Activated CD8-positive, alpha-beta memory T cell treated with anti-CD3 and anti-CD28 coated beads for 24 hours (primary cell): ENCODE results near the gene FBLIM1.
"Not testable (repeated sequence)": the region's sequence is repeated elsewhere in the genome, so short reads cannot be mapped to it uniquely, and the experiment has no call there.

Experiments
- DNase-seq: peaks from one replicate; pipeline ENCODE4 v3.0.0-alpha.2; 2020

Gene FBLIM1

DNA sequence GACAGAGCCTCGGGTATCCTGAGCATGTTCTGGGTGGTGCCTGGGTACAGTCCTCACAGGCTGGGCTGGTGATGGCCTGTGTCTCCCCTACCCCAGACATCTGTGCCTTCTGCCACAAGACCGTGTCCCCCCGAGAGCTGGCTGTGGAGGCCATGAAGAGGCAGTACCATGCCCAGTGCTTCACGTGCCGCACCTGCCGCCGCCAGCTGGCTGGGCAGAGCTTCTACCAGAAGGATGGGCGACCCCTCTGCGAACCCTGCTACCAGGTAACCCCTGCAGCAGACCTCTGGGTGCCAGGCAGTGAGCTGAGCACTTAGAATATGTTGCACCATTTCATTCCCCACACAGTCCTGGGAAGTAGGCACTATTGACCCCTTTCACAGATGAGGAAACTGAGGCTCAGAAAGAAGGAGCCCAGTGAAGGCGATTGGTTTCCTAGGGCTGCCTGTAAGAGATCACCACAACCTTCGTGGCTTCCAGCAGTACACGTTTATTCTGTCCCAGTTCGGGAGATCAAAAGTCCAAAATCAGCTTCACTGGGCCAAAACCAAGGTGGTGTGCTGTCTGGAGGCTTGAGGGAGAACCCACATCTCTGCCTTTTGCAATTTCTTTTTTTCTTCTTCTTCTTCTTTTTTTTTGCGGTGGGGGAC, 11.8 kb downstream of the FBLIM1 start:
- no peak for DNase-seq

DNA sequence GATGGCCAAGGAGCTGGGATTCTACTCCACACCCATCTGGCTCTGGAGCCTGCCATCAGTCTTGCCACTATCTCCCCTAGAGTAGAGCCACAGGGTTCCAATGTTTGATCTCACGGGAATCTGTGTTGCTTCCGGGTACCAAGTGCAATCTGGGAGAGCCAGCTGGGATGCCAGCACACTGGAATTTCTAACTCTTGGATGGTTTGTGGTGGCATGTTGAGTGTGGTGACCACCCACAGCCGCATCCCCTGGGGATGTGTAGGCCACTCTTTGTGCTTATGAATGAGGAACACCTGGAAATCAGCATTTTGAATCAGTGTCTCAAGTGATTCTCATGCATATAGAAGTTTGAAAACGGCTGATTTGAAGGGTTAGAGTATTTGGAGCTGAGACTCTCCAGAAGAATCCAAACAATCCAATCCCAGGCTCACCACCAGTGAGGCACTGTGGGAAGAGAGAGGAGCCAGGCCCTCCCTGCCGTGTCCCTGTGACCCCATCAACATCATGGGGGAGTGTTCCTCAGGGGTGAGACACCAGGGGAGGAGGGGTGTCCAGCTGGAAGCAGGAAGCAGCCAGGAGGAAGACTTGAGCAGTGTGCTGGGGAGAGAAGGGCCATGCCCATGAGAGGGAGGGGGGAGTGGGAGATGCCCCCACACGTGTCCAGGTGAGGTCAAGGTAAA, 13.4 kb downstream of the FBLIM1 start:
- no peak for DNase-seq

DNA sequence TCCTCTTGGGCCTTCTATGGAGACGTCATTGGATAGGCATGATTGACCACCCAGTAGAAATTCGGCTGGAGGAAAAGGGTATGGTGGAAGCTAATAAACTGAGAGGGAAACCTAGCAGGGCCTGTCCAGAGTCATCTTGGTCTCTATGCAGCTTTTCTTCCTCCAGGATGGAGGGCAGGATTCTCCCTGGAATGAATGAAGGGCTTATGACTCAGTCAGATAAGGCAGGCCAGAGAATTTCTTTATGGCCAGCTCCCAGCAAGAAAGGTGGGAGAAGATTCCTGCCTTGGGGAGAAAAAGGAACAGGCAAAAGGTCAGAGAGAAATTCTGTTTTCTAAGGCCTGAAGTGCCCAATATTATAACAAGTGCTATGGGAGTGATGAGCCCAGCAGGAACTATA, 17.1 kb downstream of the FBLIM1 start:
- no peak for DNase-seq

GRCh38 chr1:15777909-15778707, 19.5 kb downstream of the FBLIM1 start:
- no peak for DNase-seq

- no peak for DNase-seq
These were observed 27.1 kb downstream of the FBLIM1 start for GRCh38 chr1:15785683-15786082.

DNA sequence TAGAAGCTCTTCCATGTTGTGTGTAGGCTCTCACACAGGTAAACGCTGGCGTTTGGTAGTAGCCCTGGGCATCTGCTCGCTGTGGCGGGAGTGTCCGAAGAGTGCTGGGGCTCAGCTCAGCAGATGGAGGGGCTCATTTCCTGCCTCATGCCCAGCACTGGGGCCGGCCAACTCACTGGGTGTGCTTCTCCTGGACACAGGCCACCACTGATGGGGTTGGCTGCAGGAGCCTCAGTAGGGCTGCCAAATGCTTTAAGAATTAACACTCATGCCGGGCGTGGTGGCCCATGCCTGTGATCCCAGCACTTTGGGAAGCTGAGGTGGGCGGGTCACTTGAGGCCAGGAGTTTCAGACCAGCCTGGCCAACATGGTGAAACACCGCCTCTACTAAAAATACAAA, 28.0 kb downstream of the FBLIM1 start:
- DNase-seq: no peak

GRCh38 chr1:15788624-15789301, 30.2 kb downstream of the FBLIM1 start:
- no peak for DNase-seq

DNA sequence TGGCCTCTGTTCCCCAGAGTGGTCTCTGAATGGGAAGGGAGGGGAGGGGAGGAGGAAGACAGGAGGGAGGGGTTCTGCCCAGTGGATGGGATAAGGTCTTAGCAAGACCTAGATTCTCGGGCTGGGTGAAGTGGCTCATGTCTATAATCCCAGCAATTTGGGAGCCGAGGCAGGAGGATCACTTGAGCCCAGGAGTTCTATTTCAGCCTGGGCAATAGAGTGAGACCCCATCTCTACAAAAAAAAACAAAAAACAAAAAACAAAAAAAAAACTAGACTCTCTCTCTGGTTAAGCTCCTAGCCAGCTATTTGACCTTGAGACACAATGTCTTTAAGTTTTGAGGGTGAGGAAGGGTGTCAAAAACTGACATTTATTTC, 37.5 kb downstream of the FBLIM1 start:
- no peak for DNase-seq

DNA sequence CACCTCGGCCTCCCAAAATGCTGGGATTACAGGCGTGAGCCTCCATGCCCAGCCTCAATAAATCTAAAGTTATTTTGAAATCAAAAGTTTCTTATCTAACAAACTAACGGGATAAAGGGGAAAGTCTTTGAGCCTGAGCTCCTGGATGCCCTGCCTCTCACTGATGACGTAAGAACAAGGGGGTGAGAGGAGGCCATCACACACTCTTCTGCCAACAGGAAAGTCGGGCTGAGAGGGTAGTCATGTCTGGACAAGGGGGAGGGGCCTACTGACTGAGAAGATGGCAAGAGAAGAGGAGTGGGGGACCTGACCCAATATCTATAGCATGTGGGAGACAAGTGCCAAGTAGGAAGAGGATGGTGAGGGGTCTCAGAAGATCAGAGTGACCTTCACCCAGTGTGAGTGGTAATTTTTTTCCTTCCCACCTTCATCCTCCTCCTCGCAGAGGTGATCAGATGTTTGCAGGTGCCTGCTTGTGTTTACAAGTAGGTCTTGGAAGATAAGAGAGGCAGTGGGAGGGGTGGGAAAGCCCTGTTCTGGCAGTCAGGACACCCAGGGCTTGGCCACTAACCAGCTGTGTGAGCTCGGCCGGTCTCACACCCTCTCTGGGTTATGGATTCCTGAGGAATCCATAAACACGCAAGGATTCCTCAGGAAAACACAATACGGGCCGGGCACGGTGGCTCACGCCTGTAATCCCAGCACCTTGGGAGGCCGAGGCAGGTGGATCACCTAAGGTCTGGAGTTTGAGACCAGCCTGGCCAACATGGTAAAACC, 39.2 kb downstream of the FBLIM1 start:
- no peak for DNase-seq

GRCh38 chr1:15799004-15799867, 40.6 kb downstream of the FBLIM1 start:
- DNase-seq: no peak

DNA sequence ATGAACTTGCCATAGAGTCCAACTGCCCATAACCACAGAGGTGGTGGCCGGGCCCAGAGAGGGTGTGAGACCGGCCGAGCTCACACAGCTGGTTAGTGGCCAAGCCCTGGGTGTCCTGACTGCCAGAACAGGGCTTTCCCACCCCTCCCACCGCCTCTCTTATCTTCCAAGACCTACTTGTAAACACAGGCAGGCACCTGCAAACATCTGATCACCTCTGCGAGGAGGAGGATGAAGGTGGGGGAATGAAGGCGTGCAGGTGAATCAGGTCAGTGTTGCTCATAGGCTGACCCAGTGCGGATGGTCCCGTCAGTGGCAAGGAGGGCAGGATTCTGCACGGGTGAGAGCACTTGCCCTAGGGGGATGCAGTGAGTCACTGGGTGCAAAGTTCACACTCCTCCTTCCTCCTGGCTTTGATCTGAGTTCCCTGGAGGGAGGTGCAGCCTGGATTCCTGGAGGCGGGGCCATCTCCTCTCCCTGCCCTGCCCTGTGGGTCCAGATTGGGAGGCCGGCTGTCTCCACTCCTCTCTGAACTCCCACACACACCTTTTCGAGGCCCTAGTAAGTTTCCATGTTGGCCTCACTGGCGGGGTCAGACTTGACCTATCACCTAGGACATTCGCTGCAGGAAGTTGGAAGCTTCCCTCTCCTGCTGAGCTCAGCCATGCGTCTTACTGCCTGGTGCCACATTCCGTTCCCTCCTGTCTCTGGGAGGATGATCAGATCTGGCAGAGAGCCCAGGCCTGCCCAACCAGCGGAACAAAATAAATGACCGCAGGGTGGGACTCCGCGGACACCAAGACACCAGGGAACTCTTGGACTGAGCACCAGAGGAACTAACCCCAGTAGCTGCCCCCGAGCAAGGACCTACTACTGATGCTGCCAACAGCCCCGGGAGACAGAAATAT, 41.6 kb downstream of the FBLIM1 start:
- no peak for DNase-seq

DNA sequence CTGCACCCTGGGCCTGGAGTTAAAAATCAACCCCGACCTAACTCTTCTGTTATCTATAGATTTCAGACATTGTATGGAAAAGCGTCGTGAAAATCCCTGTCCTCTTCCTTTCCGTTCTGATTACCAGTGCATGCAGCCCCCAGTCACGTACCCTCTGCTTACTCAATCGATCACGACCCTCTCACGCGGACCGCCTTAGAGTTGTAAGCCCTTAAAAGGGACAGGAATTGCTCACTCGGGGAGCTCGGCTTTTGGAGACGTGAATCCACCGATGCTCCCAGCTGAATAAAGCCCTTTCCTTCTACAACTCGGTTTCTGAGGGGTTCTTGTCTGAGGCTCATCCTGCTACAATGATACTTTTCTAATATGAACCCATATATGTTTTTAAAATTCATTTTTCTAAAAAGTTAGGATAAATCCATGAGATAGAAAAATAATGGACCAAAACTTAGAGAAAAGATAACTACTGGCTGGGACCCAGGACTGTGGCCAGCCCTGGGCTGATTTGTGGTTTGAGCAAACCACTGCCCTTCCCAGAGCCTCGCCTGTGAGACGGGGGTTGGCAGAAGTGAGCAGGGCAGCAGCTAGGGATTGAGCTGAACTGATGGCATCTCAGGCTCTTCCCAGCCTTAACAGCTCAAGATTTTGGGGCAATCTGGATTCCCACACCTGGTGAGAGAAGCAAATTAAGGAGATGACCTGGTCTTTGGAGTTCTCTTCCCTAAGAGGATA, 43.8 kb downstream of the FBLIM1 start:
- no peak for DNase-seq

DNA sequence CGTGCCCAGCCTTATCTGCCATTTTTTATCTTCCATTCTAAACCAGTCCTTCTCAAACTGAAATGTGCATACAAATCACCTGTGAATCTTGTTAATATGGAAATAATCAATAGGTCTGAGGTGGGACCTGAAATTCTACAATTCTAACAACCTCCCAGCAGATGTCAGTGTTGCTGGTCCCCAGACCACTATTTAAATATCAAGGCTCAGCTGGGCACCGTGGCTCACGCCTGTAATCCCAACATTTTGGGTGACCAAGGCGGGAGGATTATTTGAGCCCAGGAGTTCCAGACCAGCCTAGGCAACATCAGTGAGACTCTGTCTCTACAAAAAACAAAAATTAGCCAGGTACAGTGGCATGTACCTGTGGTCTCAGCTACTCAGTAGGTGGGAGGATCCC, 44.8 kb downstream of the FBLIM1 start:
- no peak for DNase-seq

- no peak for DNase-seq
These were observed 45.5 kb downstream of the FBLIM1 start for GRCh38 chr1:15804060-15804459.

GRCh38 chr1:15807121-15807520, 48.5 kb downstream of the FBLIM1 start:
- DNase-seq: no peak

DNA sequence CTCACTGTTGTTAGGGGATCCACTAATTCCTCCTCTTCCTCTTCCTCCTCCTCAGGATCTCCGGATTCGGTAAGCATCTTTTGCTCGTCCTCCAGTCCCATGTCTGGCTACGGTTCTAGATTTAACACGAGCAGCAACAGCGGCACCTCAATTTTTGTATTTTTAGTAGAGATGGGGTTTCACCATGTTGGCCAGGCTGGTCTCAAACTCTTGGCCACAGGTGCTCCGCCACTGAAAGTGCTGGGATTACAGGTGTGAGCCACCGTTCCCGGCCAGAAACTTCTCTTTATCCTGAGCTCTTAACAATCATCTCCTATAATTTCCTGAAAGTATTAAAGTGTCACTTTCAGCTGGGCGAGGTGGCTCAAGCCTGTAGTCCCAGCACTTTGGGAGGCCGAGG, 49.0 kb downstream of the FBLIM1 start, which contains the start of gene UQCRHL:
TSS of gene UQCRHL (minus strand) at position 101 of the 400 bp plus-strand sequence. CDS start at position 101, 0 bp downstream.
- DNase-seq: not testable (repeated sequence)

- no peak for DNase-seq
These were observed 50.4 kb downstream of the FBLIM1 start for GRCh38 chr1:15808955-15809354.

GRCh38 chr1:15810073-15810472, 51.5 kb downstream of the FBLIM1 start:
- DNase-seq: no peak

DNA sequence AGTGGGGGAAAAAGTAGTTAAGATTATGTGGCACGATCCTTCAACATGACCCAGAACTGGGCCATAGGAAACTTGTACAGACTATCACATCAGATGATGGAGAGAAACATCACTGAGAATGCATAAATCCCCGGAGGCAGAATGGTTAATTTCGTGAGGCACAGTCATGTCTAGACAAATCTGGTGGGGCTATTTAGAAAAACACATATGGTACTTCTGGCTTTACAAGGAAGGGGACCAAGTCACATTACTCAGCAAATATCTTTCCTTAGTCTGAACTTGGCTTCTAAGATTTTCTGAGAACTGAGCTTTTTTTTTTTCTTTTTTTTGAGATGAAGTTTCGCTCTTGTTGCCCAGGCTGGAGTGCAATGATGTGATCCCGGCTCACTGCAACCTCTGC, 58.1 kb downstream of the FBLIM1 start:
- DNase-seq: no peak

GRCh38 chr1:15820478-15820877, 61.9 kb downstream of the FBLIM1 start:
- no peak for DNase-seq
